SK-N-SH (cell line): ENCODE data around the gene PHOSPHO2. TPM values are rescaled to one million over a fixed set of nuclear protein-coding genes. Genes with fewer than 3 reads are reported as not detected.

Source experiments
- CTCF ChIA-PET: fragments of 300-600, 350-600 bp; formaldehyde crosslinking; extraction: SDS; loops from one replicate; lab custom pipeline; 2021; lab: Yijun Ruan, JAX
- POLR2A ChIA-PET: fragments of 350-600 bp; sonication (Branson Sonifier 250); formaldehyde crosslinking; extraction: SDS; loops from one replicate; lab custom pipeline; 2020; ENCODE audit warnings: antibody characterized with exemption, inconsistent platforms; lab: Yijun Ruan, JAX
- DNase-seq: peaks from one replicate; pipeline ENCODE4 v3.0.0; 2012
- H2AFZ ChIP-seq: fragments of 200-600 bp; sonication (generic); 2 replicates; pipeline ENCODE4 v1.8.1; 2016; ENCODE audit warnings: antibody characterized with exemption, mild to moderate bottlenecking, low read depth
- H3F3A ChIP-seq: fragments of 200-600 bp; sonication (generic); replicated peaks from 2 replicates; pipeline ENCODE3; 2016; ENCODE audit warnings: antibody characterized with exemption, mild to moderate bottlenecking; ENCODE audit not compliant: insufficient read depth
- H3K27ac ChIP-seq, 2 experiments: fragments of 200-500 bp in 1 of 2; fragments of 200-600 bp in 1 of 2; sonication (Bioruptor generic) in 1 of 2; sonication (generic), shearing (Covaris generic) in 1 of 2; 2 replicates each; pipeline versions ENCODE4 v1.5.1 to v1.6.1; 2014 to 2016; ENCODE audit warnings: low read depth in 2 of 2, inconsistent platforms in 1 of 2, low read length in 1 of 2, mild to moderate bottlenecking in 1 of 2, mixed read lengths in 1 of 2
- H3K27me3 ChIP-seq: fragments of 200-600 bp; sonication (generic), shearing (Covaris generic); 2 replicates; pipeline ENCODE4 v1.6.1; 2016; ENCODE audit warnings: mixed run types; ENCODE audit not compliant: insufficient read depth
- H3K36me3 ChIP-seq, 2 experiments: fragments of 200-500 bp in 1 of 2; fragments of 200-600 bp in 1 of 2; sonication (Bioruptor generic) in 1 of 2; sonication (generic) in 1 of 2; replicated peaks in 1 of 2; 2 replicates each; pipeline versions ENCODE3 to v1.5.1; 2014 to 2016; ENCODE audit warnings: low read length in 1 of 2, mild to moderate bottlenecking in 1 of 2; ENCODE audit not compliant: insufficient read depth in 2 of 2, control insufficient read depth in 1 of 2
- H3K4me1 ChIP-seq, 2 experiments: fragments of 200-500 bp in 1 of 2; fragments of 200-600 bp in 1 of 2; sonication (Bioruptor generic) in 1 of 2; sonication (generic), shearing (Covaris generic) in 1 of 2; 2 replicates each; pipeline versions ENCODE4 v1.5.1 to v1.6.1; 2014 to 2016; ENCODE audit warnings: low read depth in 1 of 2, low read length in 1 of 2, mixed run types in 1 of 2; ENCODE audit not compliant: insufficient read depth in 2 of 2, control insufficient read depth in 1 of 2
- H3K4me2 ChIP-seq: fragments of 200-600 bp; sonication (generic), shearing (Covaris generic); 2 replicates; pipeline ENCODE4 v1.6.1; 2017; ENCODE audit warnings: mixed run types
- H3K4me3 ChIP-seq, 2 experiments: fragments of 200-500 bp in 1 of 2; fragments of 200-600 bp in 1 of 2; sonication (Bioruptor generic) in 1 of 2; sonication (generic), shearing (Covaris generic) in 1 of 2; 2 replicates each; pipeline versions ENCODE4 v1.5.1 to v1.8.1; 2014 to 2016; ENCODE audit warnings: low read depth in 2 of 2, inconsistent platforms in 1 of 2, low read length in 1 of 2, mild to moderate bottlenecking in 1 of 2, mixed read lengths in 1 of 2, moderate library complexity in 1 of 2
- H3K79me2 ChIP-seq: fragments of 200-600 bp; sonication (generic); 2 replicates; pipeline ENCODE4 v1.8.1; 2017; ENCODE audit warnings: mild to moderate bottlenecking; ENCODE audit not compliant: insufficient read depth
- H3K9ac ChIP-seq: fragments of 200-600 bp; sonication (generic); 2 replicates; pipeline ENCODE4 v1.6.1; 2017; ENCODE audit warnings: mixed run types
- H3K9me2 ChIP-seq: fragments of 200-600 bp; sonication (generic); 2 replicates; pipeline ENCODE4 v1.6.1; 2017; ENCODE audit warnings: mixed run types
- H3K9me3 ChIP-seq: fragments of 200-600 bp; sonication (generic); 2 replicates; pipeline ENCODE4 v1.6.1; 2017; ENCODE audit warnings: mixed run types, mild to moderate bottlenecking, moderate library complexity
- H4K20me1 ChIP-seq: fragments of 200-600 bp; sonication (generic); 2 replicates; pipeline ENCODE4 v1.6.1; 2017; ENCODE audit warnings: mild to moderate bottlenecking, mixed run types; ENCODE audit not compliant: insufficient read depth
- CHD2 ChIP-seq: fragments of 150-350 bp; IDR thresholded peaks from 2 replicates; pipeline ENCODE4 v1.6.1; 2018; ENCODE audit warnings: low read length; ENCODE audit not compliant: partially characterized antibody
- CTCF ChIP-seq: fragments of 200-600 bp; sonication (generic); IDR thresholded peaks from 2 replicates; pipeline ENCODE4 v1.6.1; 2017; ENCODE audit warnings: antibody characterized with exemption, mild to moderate bottlenecking, moderate library complexity
- ELF1 ChIP-seq: IDR thresholded peaks from 2 replicates; pipeline ENCODE4 v1.4.0; 2012
- FOXJ3 ChIP-seq: sonication (generic); formaldehyde crosslinking; IDR thresholded peaks from 2 replicates; pipeline ENCODE4 v1.5.1; 2020; ENCODE audit warnings: mild to moderate bottlenecking, missing genetic modification reagents
- GATA2 ChIP-seq: sonication (generic); formaldehyde crosslinking; IDR thresholded peaks from 2 replicates; pipeline ENCODE4 v1.5.0; 2020; ENCODE audit warnings: mild to moderate bottlenecking, missing genetic modification reagents
- IRF3 ChIP-seq: fragments of 150-350 bp; IDR thresholded peaks from 2 replicates; pipeline ENCODE4 v1.6.1; 2016; ENCODE audit warnings: mild to moderate bottlenecking, low read depth, low read length
- JUND ChIP-seq: IDR thresholded peaks from 2 replicates; pipeline ENCODE4 v1.4.0; 2012
- MEF2A ChIP-seq: IDR thresholded peaks from 2 replicates; pipeline ENCODE4 v1.4.0; 2012; ENCODE audit warnings: low read depth, borderline replicate concordance
- NFIC ChIP-seq: IDR thresholded peaks from 2 replicates; pipeline ENCODE4 v1.4.0; 2012; ENCODE audit warnings: borderline replicate concordance
- NRF1 ChIP-seq: IDR thresholded peaks from 2 replicates; pipeline ENCODE4 v1.6.1; 2012; ENCODE audit warnings: low read depth, mild to moderate bottlenecking, low read length
- RCOR1 ChIP-seq: fragments of 150-350 bp; IDR thresholded peaks from 2 replicates; pipeline ENCODE4 v1.6.1; 2017; ENCODE audit warnings: antibody characterized with exemption, low read length
- RFX5 ChIP-seq: IDR thresholded peaks from 2 replicates; pipeline ENCODE4 v1.6.1; 2012; ENCODE audit warnings: mild to moderate bottlenecking, improper control_type of control experiment, low read length
- RXRA ChIP-seq: IDR thresholded peaks from 2 replicates; pipeline ENCODE4 v1.4.0; 2012; ENCODE audit warnings: low read depth, mild to moderate bottlenecking, borderline replicate concordance
- SMC3 ChIP-seq: IDR thresholded peaks from 2 replicates; pipeline ENCODE4 v1.6.1; 2012; ENCODE audit warnings: low read depth, low read length, improper control_type of control experiment
- TAF1 ChIP-seq: IDR thresholded peaks from 2 replicates; pipeline ENCODE4 v1.6.1; 2012; ENCODE audit warnings: low read depth, mild to moderate bottlenecking, low read length, moderate library complexity, borderline replicate concordance
- TEAD4 ChIP-seq: IDR thresholded peaks from 2 replicates; pipeline ENCODE4 v1.4.0; 2012; ENCODE audit warnings: mild to moderate bottlenecking, borderline replicate concordance; ENCODE audit not compliant: insufficient read depth
- YY1 ChIP-seq: IDR thresholded peaks from 2 replicates; pipeline ENCODE4 v1.4.0; 2012; ENCODE audit warnings: low read depth, mild to moderate bottlenecking
- ZBTB33 ChIP-seq: IDR thresholded peaks from 2 replicates; pipeline ENCODE4 v1.4.0; 2012; ENCODE audit warnings: low read depth, borderline replicate concordance
- WGBS: methylation state at CpG from one replicate; pipeline ENCODE4 v1.1.6; 2017; ENCODE audit warnings: low lambda C conversion rate; 5-methylcytosine and 5-hydroxymethylcytosine counted together
- polyA plus RNA-seq, 3 experiments: library from polyadenylated mRNA; depleted of rRNA; stranded (reverse); fragments of >200 nt; gene quantifications; 2 replicates each; pipeline ENCODE4 v1.2.3, GENCODE V29; 2012
- TF ChIP-seq, protein P1 (sequence below): fragments of 150-350 bp; IDR thresholded peaks from 2 replicates; pipeline ENCODE4 v1.6.1; 2017; ENCODE audit warnings: antibody characterized with exemption, low read length, low read depth, borderline replicate concordance
- TF ChIP-seq, protein P2 (sequence below): IDR thresholded peaks from 2 replicates; pipeline ENCODE4; 2012

PHOSPHO2 gene
- polyA plus RNA-seq, 1 of the 3 experiments (the other 2 are of a cell fraction), result 1.1 TPM

DNA sequence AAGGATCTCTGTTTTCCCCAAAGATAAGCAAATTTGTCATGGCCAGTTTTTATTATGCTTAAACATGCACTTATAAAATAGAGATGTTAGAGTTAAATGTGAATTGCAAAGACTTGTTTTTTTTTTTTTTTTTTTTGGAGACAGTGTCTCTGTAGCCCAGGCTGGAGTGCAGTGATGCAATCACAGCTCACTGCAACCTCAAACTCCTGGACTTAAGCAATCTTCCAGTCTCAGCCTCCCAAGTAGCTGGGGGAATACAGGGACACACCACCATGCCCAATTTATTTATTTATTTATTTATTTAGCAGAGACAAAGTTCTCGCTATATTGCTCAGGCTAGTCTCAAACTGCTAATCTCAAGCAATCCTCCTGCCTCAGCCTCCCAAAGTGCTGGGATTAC lies 15.1 kb downstream of the PHOSPHO2 start:
- TF ChIP-seq TAF1 (no peak), FOXJ3 (CRISPR knock-in tag) (no peak), RFX5 (no peak), IRF3 (no peak), MEF2A (no peak), TEAD4 (no peak), RCOR1 (no peak), ZBTB33 (no peak), JUND (no peak), NRF1 (no peak), CTCF (no peak), ELF1 (no peak), SMC3 (no peak), YY1 (no peak), CHD2 (no peak), RXRA (no peak), GATA2 (no peak), NFIC (no peak)
- TF ChIP-seq, protein P1, sequence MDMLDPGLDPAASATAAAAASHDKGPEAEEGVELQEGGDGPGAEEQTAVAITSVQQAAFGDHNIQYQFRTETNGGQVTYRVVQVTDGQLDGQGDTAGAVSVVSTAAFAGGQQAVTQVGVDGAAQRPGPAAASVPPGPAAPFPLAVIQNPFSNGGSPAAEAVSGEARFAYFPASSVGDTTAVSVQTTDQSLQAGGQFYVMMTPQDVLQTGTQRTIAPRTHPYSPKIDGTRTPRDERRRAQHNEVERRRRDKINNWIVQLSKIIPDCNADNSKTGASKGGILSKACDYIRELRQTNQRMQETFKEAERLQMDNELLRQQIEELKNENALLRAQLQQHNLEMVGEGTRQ, result no peak
- TF ChIP-seq, protein P2, sequence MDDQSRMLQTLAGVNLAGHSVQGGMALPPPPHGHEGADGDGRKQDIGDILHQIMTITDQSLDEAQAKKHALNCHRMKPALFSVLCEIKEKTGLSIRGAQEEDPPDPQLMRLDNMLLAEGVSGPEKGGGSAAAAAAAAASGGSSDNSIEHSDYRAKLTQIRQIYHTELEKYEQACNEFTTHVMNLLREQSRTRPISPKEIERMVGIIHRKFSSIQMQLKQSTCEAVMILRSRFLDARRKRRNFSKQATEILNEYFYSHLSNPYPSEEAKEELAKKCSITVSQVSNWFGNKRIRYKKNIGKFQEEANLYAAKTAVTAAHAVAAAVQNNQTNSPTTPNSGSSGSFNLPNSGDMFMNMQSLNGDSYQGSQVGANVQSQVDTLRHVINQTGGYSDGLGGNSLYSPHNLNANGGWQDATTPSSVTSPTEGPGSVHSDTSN, result no peak
- TF ChIP-seq, all 33 proteins: peak for 0
- DNase-seq, result no peak
- ChIA-PET CTCF (no interaction called here), POLR2A (no interaction called here)
- H2AFZ ChIP-seq, result no peak overlapping the region
- H3F3A ChIP-seq, result peaks cover 8% of the 10 kb centered on the region
- H3K4me3 ChIP-seq, result no peak overlapping the region
- 33% methylated on average over 1 of the region's 1 CpG for whole genome bisulfite sequencing
- no peaks in the 10 kb centered on the region for H3K27me3 ChIP-seq
- H3K36me3 ChIP-seq, result peaks cover 2 to 3% of the 10 kb centered on the region in 2 experiments
- H3K79me2 ChIP-seq, result no peaks in the 10 kb centered on the region
- H3K9me3 ChIP-seq, result no peaks in the 10 kb centered on the region
- no peaks in the 10 kb centered on the region for H4K20me1 ChIP-seq
- no peaks in the 10 kb centered on the region for H3K9me2 ChIP-seq
- no peak overlapping the region for H3K9ac ChIP-seq
- peaks cover 0 to 25% of the 10 kb centered on the region in 2 experiments; a peak in 2 of 4 replicates for H3K4me1 ChIP-seq
- H3K27ac ChIP-seq, result no peak overlapping the region
- H3K4me2 ChIP-seq, result no peak overlapping the region
